Islet precursor cell (in vitro differentiated cells): Measurements from ENCODE around the gene DDX24.

Source experiments
- DNase-seq: peaks from one replicate; pipeline ENCODE4 v3.0.0-alpha.2; 2018

Gene DDX24

DNA sequence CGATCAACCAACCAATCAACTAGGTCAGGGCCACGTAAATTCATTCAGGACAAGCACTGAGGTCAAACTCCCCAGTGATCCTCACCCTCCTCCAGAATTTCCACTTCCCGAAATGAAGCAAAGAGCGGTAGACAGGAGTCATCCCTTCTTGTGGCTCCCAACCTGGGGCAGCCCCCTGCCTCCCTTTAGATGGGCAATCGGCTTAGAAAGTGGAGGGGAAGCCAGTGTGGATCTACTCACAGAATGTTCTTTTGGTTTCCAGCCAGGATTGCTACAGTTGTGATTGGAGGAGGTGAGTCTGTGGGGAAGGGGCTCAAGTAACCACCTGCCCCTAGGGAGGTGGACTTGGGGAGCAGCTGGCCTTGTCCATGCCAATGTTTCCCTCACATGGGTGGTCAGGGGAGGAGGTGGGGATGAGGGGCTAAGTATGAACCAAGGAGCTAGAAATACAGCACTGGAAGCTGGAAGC lies 33.6 kb upstream of the DDX24 start:
- DNase-seq: peak; percentile 37

DNA sequence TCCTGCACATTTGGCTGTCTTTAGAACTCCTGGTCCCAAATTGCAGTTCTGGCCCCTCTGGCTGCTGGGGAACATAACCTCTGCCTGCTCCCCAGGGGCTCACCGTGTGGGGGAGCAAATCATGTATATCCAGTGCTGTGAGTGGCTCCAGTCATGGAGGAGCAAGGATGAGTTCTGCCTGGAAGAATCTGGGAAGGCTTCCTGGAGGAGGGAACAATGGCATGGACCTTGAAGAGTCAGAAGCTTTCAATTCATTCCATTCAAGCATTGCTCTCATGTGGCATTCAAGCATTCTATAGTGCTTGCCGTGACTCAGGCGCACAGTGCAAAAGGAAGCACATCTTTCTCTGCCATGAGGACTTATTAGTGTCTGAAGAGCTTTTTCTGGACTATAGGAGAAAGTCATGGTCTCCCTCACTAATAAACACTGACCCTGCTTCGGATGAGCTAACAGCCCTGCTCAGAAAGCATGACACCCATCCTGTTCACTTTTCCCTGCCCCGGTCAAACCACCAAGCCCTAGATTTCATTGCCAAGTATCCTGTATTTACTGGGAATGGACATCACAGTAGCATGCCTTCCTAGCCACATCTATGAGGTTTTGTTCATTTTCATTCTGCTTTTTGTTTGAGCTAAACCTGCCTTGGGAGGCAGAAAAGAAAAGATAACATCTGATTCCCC lies 33.0 kb upstream of the DDX24 start:
- peak; percentile 38 for DNase-seq

DNA sequence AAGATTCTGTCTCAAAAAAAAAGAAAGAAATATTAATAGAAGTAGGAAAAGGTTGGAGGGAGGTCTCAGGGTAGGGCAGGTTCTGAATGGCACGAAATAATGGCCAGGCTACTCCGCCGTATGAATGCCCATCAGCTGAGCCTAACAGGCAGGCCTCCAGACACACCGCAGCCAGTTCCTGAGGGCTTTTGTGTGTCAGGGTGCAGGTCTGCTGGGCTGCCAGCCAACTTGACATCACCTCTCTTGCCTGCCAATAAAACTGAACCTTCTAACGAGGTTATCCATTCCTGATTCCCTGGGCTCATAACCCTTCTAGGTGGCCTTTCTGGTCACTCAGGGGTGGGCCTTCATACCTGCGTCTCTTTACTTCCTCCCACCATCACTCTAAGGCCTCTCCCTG lies 32.5 kb upstream of the DDX24 start:
- DNase-seq: peak; percentile 40

DNA sequence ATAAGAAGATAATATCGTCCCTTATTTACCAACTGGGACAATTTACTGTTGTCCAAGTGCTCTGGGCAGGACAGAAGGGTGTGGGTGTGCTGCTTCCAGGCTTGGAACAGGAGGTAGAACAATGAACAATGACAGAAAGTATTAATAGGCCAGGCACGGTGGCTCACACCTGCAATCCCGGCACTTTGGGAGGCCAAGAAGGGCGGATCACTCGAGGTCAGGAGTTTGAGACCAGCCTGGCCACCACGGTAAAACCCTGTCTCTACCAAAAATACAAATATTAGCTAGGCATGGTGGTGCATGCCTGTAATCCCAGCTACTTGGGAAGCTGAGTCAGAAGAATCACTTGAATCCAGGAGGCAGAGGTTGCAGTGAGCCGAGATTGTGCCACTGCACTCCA lies 32.1 kb upstream of the DDX24 start:
- peak; percentile 17 for DNase-seq

DNA sequence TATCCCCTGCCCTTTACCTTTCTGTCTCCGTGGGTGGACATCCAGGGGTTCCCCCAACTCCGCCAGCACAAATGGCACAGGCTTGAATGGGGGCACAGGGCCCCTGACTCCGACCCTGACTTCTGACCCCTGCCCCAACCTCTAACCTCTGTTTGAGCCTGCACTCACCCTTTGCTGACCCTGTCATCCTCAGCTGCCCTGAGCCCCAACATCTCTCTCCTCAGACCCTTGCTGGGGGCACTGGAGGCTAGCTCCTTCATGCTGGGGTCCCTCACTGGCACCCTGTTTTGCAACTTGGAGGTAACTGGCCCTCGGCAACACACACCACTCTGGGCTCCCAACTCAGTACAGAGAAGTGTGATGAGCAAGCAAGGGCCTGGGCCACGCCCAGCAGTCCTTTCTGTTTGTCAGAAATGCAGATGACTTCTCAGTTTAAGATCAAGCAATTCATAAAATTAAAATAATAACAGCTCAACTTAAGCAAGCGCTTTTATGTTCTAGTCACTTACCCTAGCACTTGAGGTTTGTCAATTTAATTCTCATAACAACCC lies 31.6 kb upstream of the DDX24 start:
- DNase-seq: peak; percentile 37

DNA sequence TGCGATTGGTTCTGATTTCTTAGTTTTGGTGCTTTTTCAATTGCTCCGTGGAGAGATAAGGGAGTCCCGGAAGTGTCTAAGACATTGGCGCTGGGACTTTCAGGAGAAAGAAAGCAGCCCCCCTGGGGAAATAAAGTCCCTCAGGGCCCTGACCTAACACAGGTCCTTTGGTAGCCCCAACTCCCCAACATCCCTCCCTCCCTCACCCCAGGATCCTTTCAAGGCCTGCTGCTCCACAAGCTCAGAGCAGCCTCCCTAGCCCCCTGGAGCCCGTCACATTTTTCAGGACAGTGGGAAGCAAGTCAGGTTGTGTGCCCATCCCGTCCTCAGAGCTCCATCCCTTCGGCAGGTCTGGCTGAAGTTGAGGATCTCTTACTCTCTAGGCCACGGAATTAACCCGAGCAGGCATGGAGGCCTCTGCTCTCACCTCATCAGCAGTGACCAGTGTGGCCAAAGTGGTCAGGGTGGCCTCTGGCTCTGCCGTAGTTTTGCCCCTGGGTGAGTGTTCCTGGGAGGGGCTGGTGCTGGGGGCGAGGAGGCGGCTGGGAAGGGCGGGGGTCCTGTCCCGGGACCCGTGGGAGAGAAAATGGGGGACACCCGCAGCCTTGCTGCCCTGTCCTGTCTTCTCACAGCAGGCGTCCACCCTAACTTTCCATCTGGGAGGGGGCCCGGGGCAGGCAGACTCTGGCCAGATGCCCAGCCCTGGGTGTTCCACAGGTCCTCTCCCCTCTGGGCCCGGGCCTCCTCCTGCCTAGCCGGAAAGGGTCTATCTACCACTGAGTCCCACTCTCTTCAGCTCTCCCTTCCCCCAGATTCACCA lies 30.5 kb upstream of the DDX24 start:
- peak; percentile 43 for DNase-seq

DNA sequence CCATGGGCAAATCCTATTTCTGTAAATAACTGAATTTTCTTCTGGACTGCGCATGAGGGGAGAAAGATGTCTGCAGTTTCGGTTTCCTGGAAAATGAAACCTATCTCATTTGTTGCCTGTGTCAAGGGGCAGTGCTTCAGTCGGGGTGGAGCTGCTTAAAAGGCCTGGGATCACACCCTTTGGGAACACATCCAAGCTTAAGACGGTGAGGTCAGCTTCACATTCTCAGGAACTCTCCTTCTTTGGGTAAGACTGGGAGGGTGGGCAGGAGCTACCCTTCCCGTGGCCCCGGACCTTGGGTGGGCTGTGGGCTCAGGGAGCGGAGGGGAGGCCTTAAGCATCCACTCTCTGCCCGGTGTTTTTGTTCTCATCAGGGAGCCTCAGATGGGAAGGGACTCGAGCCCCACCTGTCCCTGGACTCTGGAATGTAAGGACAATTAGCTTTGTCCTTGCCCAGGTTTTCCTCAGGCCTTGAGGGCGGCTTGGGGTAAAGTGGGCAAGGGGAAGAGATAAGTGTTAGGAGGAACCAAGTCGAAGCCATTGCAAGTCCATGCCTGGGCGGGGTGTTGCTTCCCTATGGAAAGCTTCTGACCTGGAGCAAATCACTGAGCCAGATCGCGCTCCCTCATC lies 29.7 kb upstream of the DDX24 start, which contains the start of gene IFI27:
TSS of gene IFI27 (plus strand) at position 185 of the 630 bp plus-strand sequence.
- DNase-seq: peak; percentile 35

DNA sequence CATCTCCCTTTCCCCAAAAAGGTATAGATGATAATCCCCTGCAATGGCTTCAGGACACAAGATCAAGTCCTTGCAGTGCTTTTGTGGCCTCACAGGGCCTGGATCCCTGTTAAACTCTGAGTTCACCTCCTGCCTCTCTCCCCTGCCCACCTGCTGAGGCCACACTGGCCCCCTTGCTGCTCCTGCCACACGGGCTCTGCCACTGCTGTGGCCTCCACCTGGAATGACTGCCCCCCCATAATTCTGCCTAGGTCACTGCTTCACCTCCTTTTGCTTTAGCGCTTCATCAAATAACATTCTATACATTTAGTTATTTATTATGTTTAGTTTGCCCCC lies 28.9 kb upstream of the DDX24 start:
- peak; percentile 21 for DNase-seq

DNA sequence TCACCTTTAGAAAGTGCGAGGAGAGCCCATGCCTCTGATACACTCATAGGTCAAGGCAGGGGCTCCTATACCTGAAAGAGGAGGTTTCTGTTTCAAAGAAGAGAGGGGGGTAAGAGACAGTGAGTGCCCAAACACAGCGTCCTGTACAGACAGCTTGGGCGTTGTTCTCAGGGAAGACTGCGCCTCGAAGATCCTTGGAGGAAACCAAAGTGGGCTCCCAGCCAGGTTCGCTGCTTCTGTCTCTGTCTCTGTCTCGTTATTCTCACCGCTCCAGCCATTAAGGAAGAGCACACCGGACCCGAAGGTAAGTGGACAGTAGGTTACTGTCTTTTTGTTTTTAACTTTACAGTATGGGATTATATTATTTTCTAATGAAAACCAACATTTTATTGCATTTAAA lies 23.7 kb upstream of the DDX24 start:
- DNase-seq: no peak

DNA sequence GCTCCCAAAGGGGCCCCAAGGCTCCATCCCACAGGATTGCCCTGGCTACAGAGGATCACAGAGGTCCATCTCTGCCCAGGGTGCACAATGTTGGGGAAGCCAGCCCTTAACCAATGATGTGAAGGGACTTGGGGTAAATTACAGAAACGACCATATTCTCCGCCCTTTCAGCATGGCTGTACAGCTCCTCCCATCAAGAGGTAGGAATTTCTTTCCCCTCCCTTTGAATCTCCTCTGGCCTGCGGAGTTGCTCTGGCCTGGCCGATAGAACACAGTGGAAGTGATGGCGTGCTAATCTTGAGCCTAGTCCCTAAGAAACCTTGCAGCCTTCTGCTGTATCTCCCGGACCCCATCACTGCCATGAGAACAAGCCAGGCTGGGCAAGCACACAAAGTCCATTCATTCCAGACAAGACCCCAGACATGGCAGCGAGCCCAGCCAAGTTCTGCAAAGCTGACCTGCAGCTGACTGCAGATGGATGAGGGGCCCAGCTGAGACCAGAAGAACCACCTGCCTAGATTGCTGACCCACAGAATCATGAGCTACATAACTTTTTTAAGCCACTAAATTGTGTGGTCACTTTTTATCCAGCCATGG lies 22.6 kb upstream of the DDX24 start:
- no peak for DNase-seq

DNA sequence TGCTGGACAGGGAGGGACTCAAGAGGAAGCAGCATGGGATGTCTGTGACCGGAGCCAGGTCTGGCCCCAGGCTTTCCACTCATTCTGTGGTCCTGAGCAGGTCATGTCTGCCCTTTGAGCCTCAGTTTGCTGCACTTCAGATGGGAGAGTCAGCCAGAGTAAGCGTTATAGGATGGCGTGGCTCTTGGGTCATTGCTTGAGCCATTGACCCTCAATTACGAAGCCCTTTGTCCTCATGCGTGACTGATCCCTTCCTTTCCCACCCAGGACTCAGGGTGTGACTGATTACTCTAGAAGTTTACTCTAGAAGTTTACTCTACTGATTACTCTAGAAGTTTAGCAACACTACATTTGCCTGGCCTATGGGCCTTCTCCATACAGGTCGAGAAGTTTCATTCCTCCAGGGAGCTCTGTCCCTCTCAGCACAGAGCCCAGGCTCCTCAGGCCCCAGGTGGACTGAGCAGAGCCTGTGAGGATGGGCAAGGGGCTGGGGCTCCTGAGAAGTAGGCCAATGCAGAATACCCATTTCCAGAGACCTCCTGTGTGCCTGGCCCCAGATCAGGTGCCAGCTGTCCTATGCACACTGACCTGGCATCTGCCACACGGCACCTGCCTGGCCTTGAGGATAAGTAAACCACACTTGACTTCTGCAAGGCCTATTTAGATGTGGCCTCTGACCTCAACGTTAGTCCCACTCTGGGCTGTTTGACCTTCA lies 21.9 kb upstream of the DDX24 start:
- no peak for DNase-seq

DNA sequence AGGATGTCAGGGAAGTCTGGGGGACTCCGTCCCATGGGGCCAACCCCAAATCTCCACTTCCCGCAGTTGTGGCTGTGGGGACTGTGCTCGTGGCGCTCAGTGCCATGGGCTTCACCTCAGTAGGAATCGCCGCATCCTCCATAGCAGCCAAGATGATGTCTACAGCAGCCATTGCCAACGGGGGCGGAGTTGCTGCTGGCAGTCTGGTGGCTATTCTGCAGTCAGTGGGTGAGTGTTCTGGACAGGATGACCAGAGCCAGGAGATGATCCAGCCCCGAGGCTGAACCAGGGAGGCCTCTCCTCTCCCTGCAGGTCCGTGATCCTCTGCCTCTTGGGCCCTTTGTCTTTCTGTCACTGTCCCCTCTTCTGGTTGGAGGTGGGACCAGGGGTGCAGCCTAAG lies 20.7 kb upstream of the DDX24 start:
- no peak for DNase-seq

DNA sequence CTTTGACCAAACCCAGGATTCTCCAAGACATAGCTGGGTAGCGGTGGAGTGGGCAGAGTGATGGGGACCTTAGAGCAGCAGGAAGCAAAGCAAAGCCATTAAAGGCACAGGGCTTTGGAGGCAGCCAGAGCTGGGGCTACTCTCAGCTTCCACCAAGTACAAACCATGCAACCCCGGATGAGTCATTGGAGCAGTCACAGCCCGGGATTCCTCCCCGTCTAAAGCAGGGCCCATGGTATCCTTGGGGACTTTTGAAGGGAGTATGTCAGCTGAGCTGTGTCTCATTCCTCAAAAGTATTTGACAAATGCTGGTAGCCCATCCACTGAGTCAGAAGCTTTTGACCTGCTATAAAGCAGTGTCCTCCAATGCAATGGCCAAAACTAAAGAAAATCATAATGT lies 19.8 kb upstream of the DDX24 start:
- peak; percentile 85 for DNase-seq

DNA sequence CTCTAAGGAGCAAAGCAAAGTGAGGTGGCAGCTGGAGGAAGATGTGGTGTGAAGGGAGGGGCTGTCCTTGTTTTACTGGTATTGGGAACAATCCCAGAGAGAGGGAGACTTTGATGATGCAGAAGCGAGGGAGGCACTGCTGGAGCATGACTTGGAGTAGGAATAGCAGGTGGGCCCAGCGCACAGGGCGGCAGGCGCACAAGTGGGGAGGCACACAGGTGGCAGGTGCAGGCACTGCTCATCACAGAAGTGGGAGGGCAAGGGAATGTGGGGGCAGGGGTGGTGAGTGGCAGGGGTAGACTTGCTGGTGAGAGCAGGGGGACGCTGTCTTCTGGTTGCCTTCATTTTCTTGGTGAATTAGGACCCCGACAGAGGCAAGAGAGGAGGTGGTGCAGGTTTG lies 18.0 kb upstream of the DDX24 start:
- DNase-seq: no peak

DNA sequence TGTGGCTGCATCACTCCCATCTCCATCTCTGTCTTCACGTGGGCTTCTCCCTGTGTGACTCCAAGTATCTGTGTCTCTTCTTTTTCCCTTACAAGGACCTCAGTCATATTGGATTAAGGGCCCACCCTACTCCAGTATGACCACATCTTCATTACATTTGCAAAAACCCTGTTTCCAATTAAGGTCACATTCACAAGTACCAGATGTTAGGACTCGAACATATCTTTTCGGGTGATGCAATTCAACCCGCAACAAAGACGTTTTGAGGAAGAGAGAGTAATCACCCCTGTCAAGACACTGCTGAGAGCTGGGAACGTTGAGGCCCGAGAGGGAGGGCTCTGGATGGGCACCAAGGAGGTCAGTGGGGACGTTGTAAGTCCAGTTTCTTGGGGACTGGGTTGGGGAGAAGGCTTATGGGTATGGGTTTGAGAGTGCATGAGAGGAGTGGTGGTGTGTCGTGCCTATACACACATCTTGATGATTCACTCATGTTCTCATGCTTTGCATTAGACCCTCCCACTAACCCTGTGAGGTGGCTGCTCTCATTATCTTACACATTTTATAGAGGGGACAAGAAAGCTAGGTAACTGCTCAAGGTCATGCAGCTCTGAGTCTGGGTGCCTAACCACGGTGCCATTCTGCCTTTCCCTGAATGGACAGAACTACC lies 17.5 kb upstream of the DDX24 start:
- DNase-seq: no peak

DNA sequence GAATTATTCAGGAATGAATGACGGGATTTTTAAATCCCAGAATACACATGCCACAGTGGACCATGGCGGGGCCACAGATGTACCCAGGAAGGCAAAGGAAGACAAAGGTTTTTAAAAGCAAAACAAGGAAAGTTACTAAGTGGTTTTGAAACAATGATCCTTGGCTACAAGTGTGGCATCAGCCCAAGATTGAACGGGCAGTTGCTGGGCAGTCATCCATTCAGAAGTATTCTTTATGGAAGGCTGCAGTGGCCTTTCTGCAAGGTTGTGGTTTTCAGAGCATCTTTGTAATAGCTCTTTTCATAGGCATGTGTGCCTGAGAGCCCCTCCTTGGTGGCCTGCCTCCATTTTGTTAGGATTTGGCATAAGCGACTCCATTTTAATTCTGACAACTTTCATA lies 16.1 kb upstream of the DDX24 start:
- no peak for DNase-seq

DNA sequence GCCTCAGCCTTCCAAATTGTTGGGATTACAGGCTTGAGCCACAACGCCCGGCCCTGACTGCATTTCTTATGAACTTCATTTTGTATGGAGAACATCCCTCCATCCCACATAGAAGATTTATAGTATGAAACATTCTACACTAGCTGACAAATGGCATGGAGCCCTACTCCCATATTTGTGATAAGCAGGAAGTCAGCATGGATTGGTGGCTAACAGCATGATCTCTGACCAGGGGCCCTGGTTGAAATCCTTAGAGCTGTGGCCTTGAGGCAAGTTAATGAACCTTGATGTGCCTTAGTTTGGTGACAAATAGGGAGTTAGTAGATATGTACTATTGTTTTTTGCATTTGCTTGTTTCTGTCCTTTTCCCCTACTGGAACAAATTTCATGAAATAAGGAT lies 12.4 kb upstream of the DDX24 start:
- no peak for DNase-seq

DNA sequence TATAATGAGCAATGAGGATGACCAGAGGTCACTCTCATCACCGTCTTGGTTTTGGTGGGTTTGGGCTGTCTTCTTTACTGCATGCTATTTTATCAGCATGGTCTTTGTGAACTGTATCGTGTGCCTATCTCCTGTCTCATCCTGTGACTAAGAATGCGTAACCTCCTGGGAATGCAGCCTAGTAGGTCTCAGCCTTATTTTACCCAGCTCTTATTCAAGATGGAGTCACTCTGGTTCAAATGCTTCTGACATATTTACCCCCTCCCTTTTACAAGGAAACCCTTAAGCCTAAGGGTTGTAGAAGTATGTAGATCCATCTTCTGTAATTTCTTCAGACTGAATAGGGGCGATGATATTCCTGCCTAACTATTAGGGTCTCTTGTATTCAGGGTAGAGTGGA lies 8.5 kb upstream of the DDX24 start:
- DNase-seq: no peak

DNA sequence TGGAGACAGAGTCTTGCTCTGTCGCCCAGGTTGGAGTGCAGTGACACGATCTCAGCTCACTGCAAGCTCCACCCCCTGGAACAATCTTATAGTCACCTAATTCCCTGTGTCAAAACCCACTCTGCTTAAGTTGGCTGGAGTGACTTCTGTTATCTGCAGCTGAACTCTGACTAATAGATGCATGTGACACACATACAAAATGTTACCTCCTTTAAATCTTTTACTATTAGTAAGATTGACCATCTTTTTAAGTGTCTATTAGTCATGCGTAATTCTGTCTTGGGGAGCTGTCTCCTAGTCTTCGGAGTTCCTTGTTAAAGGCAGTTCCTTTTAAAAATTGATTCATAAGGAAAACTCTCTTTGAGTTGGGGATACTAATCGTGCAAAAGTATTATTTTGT lies 7.5 kb upstream of the DDX24 start:
- no peak for DNase-seq

DNA sequence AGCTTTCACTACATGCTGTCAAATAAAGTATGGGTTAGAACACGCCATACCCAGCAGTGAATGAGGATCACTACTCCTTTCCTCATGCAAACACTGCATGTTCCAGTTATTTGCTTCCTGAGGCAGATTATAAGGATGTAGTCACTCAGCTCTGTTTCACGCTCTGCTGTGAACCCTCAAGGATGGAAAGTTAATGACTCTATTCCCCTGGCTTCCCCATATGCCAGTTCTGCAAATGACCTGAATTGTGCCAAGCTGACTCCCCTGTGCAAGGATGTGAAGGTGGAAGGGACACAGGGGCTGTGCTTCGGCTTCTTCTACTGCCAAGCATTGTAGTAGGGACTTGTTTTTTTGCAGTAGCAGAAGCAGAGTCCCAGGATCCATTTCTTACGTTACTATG lies 6.9 kb upstream of the DDX24 start:
- no peak for DNase-seq

DNA sequence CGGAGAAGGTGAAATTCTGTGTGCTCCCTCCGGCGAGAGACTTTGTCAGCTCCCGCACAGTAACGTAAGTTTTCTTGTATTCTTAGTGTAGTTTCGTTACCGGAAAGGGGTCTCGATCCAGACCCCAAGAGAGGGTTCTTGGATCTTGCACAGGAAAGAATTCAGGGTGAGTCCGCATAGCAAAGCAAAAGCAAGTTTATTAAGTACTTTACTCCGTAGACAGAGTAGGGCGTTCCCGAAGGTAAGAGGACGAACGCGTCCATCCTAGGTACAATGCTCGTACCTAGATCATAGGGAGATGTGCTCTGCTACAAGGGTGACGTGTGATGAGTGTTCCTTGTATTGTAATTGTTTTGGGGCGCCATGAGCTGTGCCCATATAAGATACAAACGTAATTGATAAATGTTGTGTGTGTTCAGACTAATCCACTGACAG lies 401 bp upstream of the DDX24 start:
- DNase-seq: no peak
